Endothelial cell of umbilical vein (primary cell): ENCODE data around the gene RNF5. TPM values are rescaled to one million over a fixed set of nuclear protein-coding genes. Genes with fewer than 3 reads are reported as not detected.

Experiments
- BruUV-seq: library from RNA; stranded (reverse); fragments of 400-500 nt; replicated peaks from 2 replicates; lab custom pipeline; 2021; lab: Mats Ljungman, UMichigan
- CTCF ChIA-PET: fragments of 300-600, 350-600 bp; sonication (Branson Sonifier 250); formaldehyde crosslinking; loops from one replicate; lab custom pipeline; 2021; ENCODE audit warnings: antibody characterized with exemption, inconsistent platforms; lab: Charles Lee
- POLR2A ChIA-PET: fragments of 300-600, 350-600 bp; sonication (Branson Sonifier 250); formaldehyde crosslinking; loops from one replicate; lab custom pipeline; 2021; ENCODE audit warnings: antibody characterized with exemption, inconsistent platforms; lab: Charles Lee
- DNase-seq: peaks from one replicate; pipeline ENCODE4 v3.0.0-alpha.2; 2011; ENCODE audit warnings: low read depth, low spot score
- FAIRE-seq: peaks from 2 replicates; lab custom pipeline; 2011; peaks lifted over from hg19 to GRCh38; lab: Jason Lieb, UNC
- H2AFZ ChIP-seq: 2 replicates; pipeline ENCODE4 v1.6.0; 2012; ENCODE audit warnings: low read depth, low read length, control low read depth, inconsistent platforms
- H3K27ac ChIP-seq: 2 replicates; pipeline ENCODE4 v1.5.1; 2011; ENCODE audit warnings: low read depth, mild to moderate bottlenecking, control low read depth, low read length, moderate library complexity; ENCODE audit not compliant: insufficient read depth
- H3K27me3 ChIP-seq, 2 experiments: 2 replicates each; pipeline versions ENCODE4 v1.6.0 to v1.6.1; 2011; ENCODE audit warnings: low read length in 2 of 2, mixed read lengths in 1 of 2; ENCODE audit not compliant: control insufficient read depth in 2 of 2, insufficient read depth in 2 of 2
- H3K36me3 ChIP-seq, 2 experiments: 2 replicates in 1 of 2; 3 replicates in 1 of 2; pipeline ENCODE4 v1.5.1; 2011; ENCODE audit warnings: low read length in 2 of 2, mild to moderate bottlenecking in 1 of 2, moderate library complexity in 1 of 2; ENCODE audit not compliant: control insufficient read depth in 2 of 2, insufficient read depth in 2 of 2; ENCODE audit errors: extremely low read depth in 1 of 2
- H3K4me1 ChIP-seq: 3 replicates; pipeline ENCODE4 v1.5.1; 2011; ENCODE audit warnings: mild to moderate bottlenecking, low read length; ENCODE audit not compliant: control insufficient read depth, insufficient read depth; ENCODE audit errors: extremely low read depth
- H3K4me2 ChIP-seq: 2 replicates; pipeline ENCODE4 v1.6.1; 2011; ENCODE audit warnings: low read length, control low read depth, mixed read lengths; ENCODE audit not compliant: insufficient read depth
- H3K4me3 ChIP-seq, 3 experiments: fragments of 200-600 bp in 1 of 3; sonication (generic), shearing (Covaris generic) in 1 of 3; replicated peaks in 1 of 3; 2 replicates each; pipeline ENCODE4 v1.5.1; 2011 to 2016; ENCODE audit warnings: control low read depth in 3 of 3, low read length in 3 of 3, mild to moderate bottlenecking in 2 of 3, inconsistent platforms in 1 of 3, low read depth in 1 of 3, moderate library complexity in 1 of 3; ENCODE audit not compliant: insufficient read depth in 1 of 3
- H3K79me2 ChIP-seq: 2 replicates; pipeline ENCODE4 v1.6.0; 2012; ENCODE audit warnings: low read length, inconsistent platforms; ENCODE audit not compliant: control insufficient read depth, insufficient read depth
- H3K9ac ChIP-seq: replicated peaks from 2 replicates; pipeline ENCODE3; 2011; ENCODE audit warnings: low read length, control low read depth; ENCODE audit not compliant: insufficient read depth; ENCODE audit errors: extremely low read depth
- H3K9me1 ChIP-seq: replicated peaks from 3 replicates; pipeline ENCODE4 v1.6.0; 2011; ENCODE audit warnings: mild to moderate bottlenecking, low read length; ENCODE audit not compliant: control insufficient read depth, insufficient read depth; ENCODE audit errors: extremely low read depth
- H3K9me3 ChIP-seq: replicated peaks from 2 replicates; pipeline ENCODE4 v1.5.1; 2012; ENCODE audit warnings: low read length, inconsistent platforms; ENCODE audit not compliant: control insufficient read depth, insufficient read depth
- H4K20me1 ChIP-seq: replicated peaks from 2 replicates; pipeline ENCODE3; 2011; ENCODE audit warnings: mild to moderate bottlenecking, low read length; ENCODE audit not compliant: control insufficient read depth, insufficient read depth; ENCODE audit errors: extremely low read depth
- CTCF ChIP-seq, 2 donors: IDR thresholded peaks; 1 replicate in 1 of 2; 2 replicates in 1 of 2; pipeline ENCODE4 v1.5.1; 2011; ENCODE audit warnings: low read length in 2 of 2, mild to moderate bottlenecking in 2 of 2, moderate library complexity in 2 of 2, control low read depth in 1 of 2, inconsistent platforms in 1 of 2, low read depth in 1 of 2; ENCODE audit not compliant: insufficient read depth in 1 of 2; ENCODE audit errors: extremely low read depth in 1 of 2
- EZH2 ChIP-seq: IDR thresholded peaks from 2 replicates; pipeline ENCODE4 v1.6.1; 2012; ENCODE audit warnings: borderline replicate concordance, low read depth, mild to moderate bottlenecking, moderate library complexity, low read length, inconsistent platforms; ENCODE audit not compliant: severe bottlenecking
- FOS ChIP-seq: IDR thresholded peaks from 2 replicates; pipeline ENCODE4 v1.6.1; 2011; ENCODE audit warnings: mild to moderate bottlenecking, low read length, moderate library complexity, borderline replicate concordance; ENCODE audit not compliant: insufficient read depth
- GATA2 ChIP-seq: IDR thresholded peaks from 2 replicates; pipeline ENCODE4 v1.7.0; 2011; ENCODE audit warnings: low read depth, mild to moderate bottlenecking, moderate library complexity, mixed read lengths, low read length; ENCODE audit not compliant: insufficient read length, insufficient read depth
- JUN ChIP-seq: IDR thresholded peaks from 2 replicates; pipeline ENCODE4 v1.6.1; 2011; ENCODE audit warnings: borderline replicate concordance, low read depth; ENCODE audit not compliant: insufficient read length, insufficient read depth
- MAX ChIP-seq: IDR thresholded peaks from 2 replicates; pipeline ENCODE4 v1.6.1; 2011; ENCODE audit not compliant: insufficient read depth, insufficient read length
- MYC ChIP-seq: IDR thresholded peaks from one replicate; pipeline ENCODE4 v1.6.1; 2011; ENCODE audit warnings: mild to moderate bottlenecking, low read depth, low read length
- POLR2A ChIP-seq: IDR thresholded peaks from 2 replicates; pipeline ENCODE4 v1.6.1; 2012; ENCODE audit warnings: low read depth, mild to moderate bottlenecking, control low read depth, low read length
- POLR2AphosphoS5 ChIP-seq: IDR thresholded peaks from 2 replicates; pipeline ENCODE4 v1.6.1; 2012; ENCODE audit warnings: low read depth, mild to moderate bottlenecking, control low read depth, low read length, moderate library complexity; ENCODE audit not compliant: insufficient read depth
- dilution Hi-C: fragments of 300-500 bp; cut with MboI; formaldehyde crosslinking; loops from one replicate; pipeline ENCODE4 v1.15.0; 2019; ENCODE audit warnings: low sequenced_read_pairs; ENCODE audit not compliant: extremely low pct_ligation_motif_present
- intact Hi-C: fragments of 100-400 bp; cut with micrococcal nuclease; formaldehyde crosslinking; loops from one replicate; pipeline ENCODE4 v1.10.0; 2022
- polyA plus RNA-seq, 4 experiments: library from polyadenylated mRNA; depleted of rRNA in 3 of 4; stranded (reverse) in 3 of 4; unstranded in 1 of 4; fragments of >200 nt; gene quantifications; 2 replicates each; pipeline versions ENCODE4 v1.2.1 to v1.2.3, GENCODE V29; 2011 to 2012; ENCODE audit warnings: missing spikeins in 1 of 4
- total RNA-seq: library from RNA; stranded (reverse); gene quantifications from 2 replicates; pipeline ENCODE4 v1.2.3, GENCODE V29; 2021

Gene RNF5
- total and polyA plus RNA-seq, 2 donors (not counting 3 experiments of a cell fraction or from before 2014, with no cell fraction given) = 49.2 to 100 TPM

- intact Hi-C loops = no loop called here
- Histone ChIP-seq H3K79me2 (peaks cover 6% of the 10 kb centered on the region), H3K27me3 (no peaks in the 10 kb centered on the region), H4K20me1 (no peaks in the 10 kb centered on the region), H3K27ac (no peak overlapping the region), H3K4me3 (no peak overlapping the region), H3K4me1 (peaks cover 16% of the 10 kb centered on the region), H3K9me3 (no peaks in the 10 kb centered on the region), H3K9me1 (no peaks in the 10 kb centered on the region), H3K36me3 (peaks cover 3 to 27% of the 10 kb centered on the region in 2 experiments), H3K4me2 (no peak overlapping the region), H3K9ac (no peak overlapping the region), H2AFZ (no peak overlapping the region)
- FAIRE-seq = no peak
- no TSS peak for BruUV-seq
- dilution Hi-C loops = no loop called here
- TF ChIP-seq MYC (no peak), FOS (no peak), JUN (no peak), POLR2A (no peak), MAX (no peak), GATA2 (no peak), CTCF (IDR thresholded peaks at IDR 0.05; ENCODE audit: extremely low read depth in 1 of 2, insufficient read depth in 1 of 2, low read depth in 1 of 2, low read length in 2 of 2) (no peak), POLR2AphosphoS5 (no peak), EZH2 (no peak)
- CTCF ChIA-PET = interaction anchor here (1.0 to 1.7 kb wide), 2 partner anchors 13 to 63 kb away, joined by 3 to 5 read pairs; no protein-coding TSS in a partner anchor
- POLR2A ChIA-PET = no interaction called here
- no peak for DNase-seq
Measured at GRCh38 chr6:32181915-32182529, 3.8 kb downstream of the RNF5 start.
